CD4-positive, alpha-beta T cell (primary cell): ENCODE data around the gene NCK2. TPM values are rescaled to one million over a fixed set of nuclear protein-coding genes. Genes with fewer than 3 reads are reported as not detected.

Source experiments
- ATAC-seq: fragments of 200-7000 bp; cut with Tn5 transposase; one replicate; pipeline ENCODE4 v1.10.0; 2022; ENCODE audit warnings: mild to moderate bottlenecking; ENCODE audit not compliant: poor library complexity
- CTCF ChIA-PET: fragments of 350-600 bp; sonication (Branson Sonifier 250); formaldehyde crosslinking; loops from one replicate; lab custom pipeline; 2021; ENCODE audit warnings: antibody characterized with exemption, inconsistent platforms; lab: Charles Lee
- POLR2A ChIA-PET: fragments of 350-600 bp; sonication (Branson Sonifier 250); formaldehyde crosslinking; loops from one replicate; lab custom pipeline; 2021; ENCODE audit warnings: antibody characterized with exemption, inconsistent platforms; lab: Charles Lee
- DNase-seq, 14 experiments: peaks; one replicate each; pipeline ENCODE4 v3.0.0-alpha.2; 2013 to 2020; ENCODE audit warnings: mixed read lengths in 2 of 14
- H3K27ac ChIP-seq, 2 donors: one replicate each; pipeline versions ENCODE4 v1.5.1 to v1.7.0; 2013; ENCODE audit warnings: low read length in 2 of 2, low read depth in 1 of 2, mild to moderate bottlenecking in 1 of 2
- H3K27me3 ChIP-seq, 2 experiments: 1 replicate in 1 of 2; 2 replicates in 1 of 2; pipeline versions ENCODE4 v1.6.1 to v1.7.0; 2013; ENCODE audit warnings: low read length in 2 of 2, control low read depth in 1 of 2, mild to moderate bottlenecking in 1 of 2, moderate library complexity in 1 of 2; ENCODE audit not compliant: insufficient read depth in 2 of 2, control insufficient read depth in 1 of 2
- H3K36me3 ChIP-seq: one replicate; pipeline ENCODE4 v1.6.1; 2013; ENCODE audit warnings: low read length, control low read depth; ENCODE audit not compliant: insufficient read depth
- H3K4me1 ChIP-seq: one replicate; pipeline ENCODE4 v1.6.1; 2013; ENCODE audit warnings: low read length, control low read depth; ENCODE audit not compliant: insufficient read depth
- H3K4me3 ChIP-seq: one replicate; pipeline ENCODE4 v1.5.1; 2013; ENCODE audit warnings: mild to moderate bottlenecking, low read length, moderate library complexity
- H3K9me3 ChIP-seq, 2 experiments: 1 replicate in 1 of 2; 2 replicates in 1 of 2; pipeline versions ENCODE4 v1.6.1 to v1.7.0; 2013; ENCODE audit warnings: low read length in 2 of 2, mild to moderate bottlenecking in 2 of 2, control low read depth in 1 of 2, moderate library complexity in 1 of 2; ENCODE audit not compliant: control insufficient read depth in 1 of 2, insufficient read depth in 1 of 2
- H3K27ac Mint-ChIP-seq: one replicate; pipeline ENCODE4 v1.8.0; 2020; ENCODE audit warnings: mixed read lengths
- H3K27me3 Mint-ChIP-seq: one replicate; pipeline ENCODE4 v1.8.0; 2021; ENCODE audit warnings: mixed read lengths
- H3K36me3 Mint-ChIP-seq: one replicate; pipeline ENCODE4 v1.8.0; 2021; ENCODE audit warnings: low read depth, mixed read lengths
- H3K4me1 Mint-ChIP-seq: one replicate; pipeline ENCODE4 v1.8.0; 2021; ENCODE audit warnings: low read depth, mixed read lengths
- H3K4me3 Mint-ChIP-seq: one replicate; pipeline ENCODE4 v1.8.0; 2020; ENCODE audit warnings: mild to moderate bottlenecking, mixed read lengths
- H3K9me3 Mint-ChIP-seq: one replicate; pipeline ENCODE4 v1.8.0; 2020; ENCODE audit warnings: mixed read lengths
- intact Hi-C, 2 experiments: fragments of 100-400 bp; cut with DNase I in 1 of 2; cut with micrococcal nuclease in 1 of 2; formaldehyde crosslinking; loops; one replicate each; pipeline versions ENCODE4 v1.15.1 to v1.9.0; 2023 to 2025; cut with DNase I, micrococcal nuclease
- total RNA-seq, 174 experiments: library from RNA in 2 of 174; stranded (reverse) in 2 of 174; gene quantifications; one replicate each; pipeline ENCODE4 v1.2.3 and lab custom pipeline; 2021 to 2026
- TF ChIP-seq, protein P1 (sequence below): fragments of 200-600 bp; IDR thresholded peaks from one replicate; pipeline ENCODE4 v1.8.0; 2022; ENCODE audit warnings: antibody characterized with exemption, mild to moderate bottlenecking

NCK2 gene
- total RNA-seq, 2 experiments from 2014 or later = 92.1 to 92.3 TPM

GRCh38 chr2:105870062-105870461 is 125.3 kb downstream of the NCK2 start:
- H3K4me1 Mint-ChIP-seq = peaks cover 95% of the 10 kb centered on the region
- Histone ChIP-seq H3K36me3 (peaks cover 47% of the 10 kb centered on the region), H3K9me3 (no peaks in the 10 kb centered on the region), H3K4me3 (no peak overlapping the region), H3K27me3 (no peaks in the 10 kb centered on the region), H3K27ac (no peak overlapping the region), H3K4me1 (peaks cover 91% of the 10 kb centered on the region)
- DNase-seq (no peak), ATAC-seq (no peak)
- no peaks in the 10 kb centered on the region for H3K9me3 Mint-ChIP-seq
- intact Hi-C loops = no loop called here
- H3K36me3 Mint-ChIP-seq = peaks cover 67% of the 10 kb centered on the region
- no peaks in the 10 kb centered on the region for H3K27me3 Mint-ChIP-seq
- ChIA-PET POLR2A (no interaction called here), CTCF (no interaction called here)
- peak overlapping the region; percentile 88 for H3K27ac Mint-ChIP-seq
- TF ChIP-seq, protein P1, sequence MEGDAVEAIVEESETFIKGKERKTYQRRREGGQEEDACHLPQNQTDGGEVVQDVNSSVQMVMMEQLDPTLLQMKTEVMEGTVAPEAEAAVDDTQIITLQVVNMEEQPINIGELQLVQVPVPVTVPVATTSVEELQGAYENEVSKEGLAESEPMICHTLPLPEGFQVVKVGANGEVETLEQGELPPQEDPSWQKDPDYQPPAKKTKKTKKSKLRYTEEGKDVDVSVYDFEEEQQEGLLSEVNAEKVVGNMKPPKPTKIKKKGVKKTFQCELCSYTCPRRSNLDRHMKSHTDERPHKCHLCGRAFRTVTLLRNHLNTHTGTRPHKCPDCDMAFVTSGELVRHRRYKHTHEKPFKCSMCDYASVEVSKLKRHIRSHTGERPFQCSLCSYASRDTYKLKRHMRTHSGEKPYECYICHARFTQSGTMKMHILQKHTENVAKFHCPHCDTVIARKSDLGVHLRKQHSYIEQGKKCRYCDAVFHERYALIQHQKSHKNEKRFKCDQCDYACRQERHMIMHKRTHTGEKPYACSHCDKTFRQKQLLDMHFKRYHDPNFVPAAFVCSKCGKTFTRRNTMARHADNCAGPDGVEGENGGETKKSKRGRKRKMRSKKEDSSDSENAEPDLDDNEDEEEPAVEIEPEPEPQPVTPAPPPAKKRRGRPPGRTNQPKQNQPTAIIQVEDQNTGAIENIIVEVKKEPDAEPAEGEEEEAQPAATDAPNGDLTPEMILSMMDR = no peak
- no peak overlapping the region for H3K4me3 Mint-ChIP-seq

DNA sequence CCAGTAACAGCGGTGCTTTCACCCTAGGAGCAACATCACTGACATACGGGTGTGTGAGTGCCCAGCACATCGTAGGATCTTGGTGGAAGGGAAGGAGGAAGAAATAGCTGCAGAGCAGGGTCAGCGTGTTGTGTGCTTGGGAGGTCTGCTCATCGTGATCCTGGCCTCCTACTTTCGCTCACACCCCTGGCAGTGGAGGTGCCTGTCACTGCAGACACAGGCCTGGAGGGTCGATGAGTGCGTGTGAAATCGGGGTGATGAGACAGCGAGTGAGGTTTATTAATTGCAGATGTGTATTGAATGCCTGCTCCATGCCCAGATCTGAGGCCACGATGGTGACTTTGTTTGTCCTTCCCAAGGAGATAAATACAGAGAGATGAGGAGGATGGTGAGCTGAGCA is 126.1 kb downstream of the NCK2 start:
- intact Hi-C loops = no loop called here
- H3K4me1 ChIP-seq = peaks cover 89% of the 10 kb centered on the region

DNA sequence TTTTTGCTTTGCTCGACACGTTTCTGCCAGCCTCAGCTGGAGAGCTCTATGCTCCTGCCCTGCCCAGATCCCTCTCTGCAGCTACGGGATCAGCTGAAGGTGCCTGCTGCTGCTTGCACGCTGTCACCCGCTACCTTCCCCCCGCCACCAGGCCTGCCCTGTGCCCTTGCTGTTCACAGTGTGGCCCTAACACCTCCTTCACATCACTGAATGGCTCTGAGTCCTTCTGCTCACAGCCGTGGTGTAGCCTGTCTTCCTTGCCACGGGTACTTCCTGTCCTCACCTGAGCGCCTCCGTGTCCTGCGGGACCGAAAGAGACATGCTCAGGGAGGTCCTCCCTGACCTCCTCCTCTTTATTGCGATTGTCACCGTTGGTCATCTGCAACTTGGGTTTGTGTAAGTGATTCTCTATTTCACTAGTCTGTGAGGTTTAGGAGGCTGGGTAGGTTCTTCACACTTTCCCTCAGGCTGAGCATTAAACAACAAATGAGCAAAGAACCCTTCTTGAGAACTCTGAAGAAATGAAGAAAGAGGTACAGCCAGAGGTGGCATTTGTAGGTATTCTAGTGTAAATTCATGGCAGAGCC is 127.5 kb downstream of the NCK2 start:
- peak in 5 of 14 experiments; percentile 15 to 58 (median 45) for DNase-seq
- TF ChIP-seq, protein P1 = no peak
- H3K27me3 ChIP-seq = no peaks in the 10 kb centered on the region
- peaks cover 92% of the 10 kb centered on the region for H3K4me1 ChIP-seq
- peaks cover 81% of the 10 kb centered on the region for H3K36me3 Mint-ChIP-seq
- ChIA-PET CTCF (interaction anchor here (0.9 kb wide), 1 partner anchor 13 kb away, joined by 3 read pairs; no protein-coding TSS in a partner anchor), POLR2A (interaction anchor here (1.3 to 1.4 kb wide), 2 partner anchors 9 to 74 kb away, joined by 3 to 6 read pairs; no protein-coding TSS in a partner anchor)
- peaks cover 49% of the 10 kb centered on the region for H3K36me3 ChIP-seq
- H3K9me3 ChIP-seq = no peaks in the 10 kb centered on the region
- peak overlapping the region; percentile 59 for H3K4me3 Mint-ChIP-seq
- intact Hi-C loops = no loop called here
- H3K9me3 Mint-ChIP-seq = no peaks in the 10 kb centered on the region
- H3K4me1 Mint-ChIP-seq = peaks cover 98% of the 10 kb centered on the region
- H3K4me3 ChIP-seq = no peak overlapping the region
- ATAC-seq = peak; percentile 64
- H3K27ac ChIP-seq = peak overlapping the region in 1 of 2 donors; percentile 43
- H3K27me3 Mint-ChIP-seq = no peaks in the 10 kb centered on the region
- peak overlapping the region; percentile 88 for H3K27ac Mint-ChIP-seq

More for the DNA sequence above, 126.1 kb downstream of the NCK2 start:
- Mint-ChIP-seq H3K4me1 (peaks cover 95% of the 10 kb centered on the region), H3K27ac (peak overlapping the region; percentile 88), H3K9me3 (no peaks in the 10 kb centered on the region), H3K36me3 (peaks cover 70% of the 10 kb centered on the region), H3K4me3 (peak overlapping the region; percentile 31), H3K27me3 (no peaks in the 10 kb centered on the region)
- CTCF ChIA-PET = no interaction called here
- Histone ChIP-seq H3K27me3 (no peaks in the 10 kb centered on the region), H3K27ac (no peak overlapping the region), H3K36me3 (peaks cover 47% of the 10 kb centered on the region), H3K9me3 (no peaks in the 10 kb centered on the region), H3K4me3 (no peak overlapping the region)
- ATAC-seq (no peak), DNase-seq (no peak)
- POLR2A ChIA-PET = interaction anchor here (1.4 kb wide), 1 partner anchor 73 kb away, joined by 6 read pairs; no protein-coding TSS in a partner anchor
- TF ChIP-seq, protein P1 = no peak
